ENCODE data around the gene IL6ST.
"Not testable (repeated sequence)": the region's sequence is repeated elsewhere in the genome, so short reads cannot be mapped to it uniquely, and the experiment has no call there.

The IL6ST gene

DNA sequence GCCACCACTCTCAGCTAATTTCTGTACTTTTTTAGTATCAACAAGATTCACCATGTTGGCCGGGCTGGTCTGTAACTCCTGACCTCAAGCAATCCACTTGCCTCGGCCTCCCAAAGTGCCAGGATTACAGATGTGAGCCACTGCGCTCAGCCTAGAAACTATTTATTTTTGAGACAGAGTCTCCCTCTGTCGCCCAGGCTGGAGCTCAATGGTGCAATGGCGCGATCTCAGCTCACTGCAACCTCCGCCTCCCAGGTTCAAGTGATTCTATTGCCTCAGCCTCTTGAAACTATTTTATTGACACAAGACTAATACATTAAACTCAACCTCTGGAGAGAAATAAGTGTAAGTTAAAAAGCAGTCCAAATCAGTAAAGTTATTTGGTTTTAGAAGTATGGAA, 34.0 kb downstream of the IL6ST start:
- DNase-seq, result no peak

GRCh38 chr5:55959208-55959607, 35.6 kb downstream of the IL6ST start:
- peak; percentile 4 for DNase-seq

GRCh38 chr5:55941154-55941553, 53.6 kb downstream of the IL6ST start:
- DNase-seq, result not testable (repeated sequence)

DNA sequence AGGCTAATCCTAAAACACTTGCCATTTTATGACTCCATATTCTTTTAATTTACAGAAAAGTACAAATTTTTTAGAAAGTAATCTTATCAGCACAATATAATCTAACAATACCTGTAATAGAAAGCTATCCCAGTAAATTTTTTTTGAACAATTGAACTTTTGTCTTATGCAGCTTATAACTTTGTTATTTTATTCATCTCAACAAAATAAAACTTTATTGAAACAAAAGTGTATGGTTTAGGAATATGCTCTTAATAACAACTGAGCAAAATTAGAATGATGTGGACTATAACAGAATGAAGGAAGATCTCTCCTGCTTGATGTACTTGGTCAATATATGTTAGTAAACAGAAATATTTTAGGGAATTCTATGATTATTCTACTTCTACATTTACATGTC, 57.2 kb downstream of the IL6ST start:
- DNase-seq, result not testable (repeated sequence)

DNA sequence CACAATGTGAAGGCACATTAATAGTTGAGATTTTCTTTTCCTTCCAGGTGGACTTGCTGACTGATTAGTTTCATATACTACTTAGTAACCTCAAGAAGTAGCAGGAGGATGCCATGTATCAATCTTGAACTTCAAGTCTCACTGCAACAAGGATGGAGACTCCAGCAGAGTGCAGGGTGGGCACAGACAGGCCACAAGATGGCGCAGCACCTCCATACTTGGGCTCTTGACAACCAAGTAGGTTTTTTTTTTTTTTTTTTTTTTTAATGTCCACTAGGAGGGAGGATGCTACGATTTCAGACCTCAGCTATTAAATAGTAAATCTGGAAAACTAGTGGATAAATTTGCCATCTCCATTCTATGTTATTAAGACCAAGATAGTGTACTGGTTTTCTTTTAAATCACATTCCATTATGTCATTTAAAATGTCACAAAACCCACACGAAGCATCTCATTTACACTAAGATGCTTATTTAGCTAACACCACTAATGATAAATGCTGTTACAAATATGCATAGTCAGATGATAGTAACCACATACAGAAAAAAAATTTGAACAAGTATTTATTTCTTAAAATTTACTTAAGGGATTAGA, 58.6 kb downstream of the IL6ST start:
- peak; percentile 56 for DNase-seq

DNA sequence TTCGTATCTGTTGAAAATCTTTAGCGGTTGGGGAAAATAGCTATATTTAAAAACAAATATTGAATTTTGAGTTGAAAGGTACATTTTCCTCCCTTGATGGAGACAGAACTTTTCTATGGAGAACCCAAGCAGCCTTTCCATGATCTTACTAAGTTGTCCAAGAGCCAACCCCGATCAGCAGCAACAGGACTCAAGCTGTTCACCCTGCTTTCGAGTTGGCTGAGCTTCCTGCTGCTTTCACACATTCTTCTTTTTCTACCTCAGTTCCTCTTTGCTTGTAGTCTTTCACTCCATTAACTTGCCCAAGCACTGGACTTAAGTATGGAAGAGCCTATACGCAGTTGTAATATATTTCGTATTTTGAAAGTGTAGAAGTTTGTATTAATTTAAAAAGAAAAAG, 59.4 kb downstream of the IL6ST start:
- DNase-seq, result no peak

GRCh38 chr5:55934720-55935119, 60.0 kb downstream of the IL6ST start:
- DNase-seq, result no peak

- no peak for DNase-seq
Measured at GRCh38 chr5:55934115-55934613, 60.6 kb downstream of the IL6ST start.

- no peak for DNase-seq
Measured at GRCh38 chr5:55933377-55934114, 61.2 kb downstream of the IL6ST start.

DNA sequence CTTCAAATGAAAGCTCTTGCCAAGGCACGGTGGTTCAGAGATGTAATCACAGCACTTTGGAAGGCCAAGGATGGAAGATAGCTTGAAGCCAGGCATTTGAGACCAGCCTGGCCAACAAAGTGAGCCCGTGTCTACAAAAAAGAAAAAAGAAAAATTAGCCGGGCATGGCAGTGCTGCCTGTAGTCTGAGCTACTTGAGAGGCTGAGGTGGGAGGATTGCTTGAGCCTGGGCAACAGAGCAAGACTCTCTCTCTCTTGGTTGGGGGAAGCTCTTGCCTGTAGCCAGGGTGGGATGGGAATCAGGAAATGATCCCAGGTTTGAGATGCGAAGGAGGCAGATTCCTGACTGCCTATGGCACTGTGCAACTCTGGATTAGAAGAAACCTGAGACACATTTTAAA, 62.1 kb downstream of the IL6ST start:
- DNase-seq, result no peak

DNA sequence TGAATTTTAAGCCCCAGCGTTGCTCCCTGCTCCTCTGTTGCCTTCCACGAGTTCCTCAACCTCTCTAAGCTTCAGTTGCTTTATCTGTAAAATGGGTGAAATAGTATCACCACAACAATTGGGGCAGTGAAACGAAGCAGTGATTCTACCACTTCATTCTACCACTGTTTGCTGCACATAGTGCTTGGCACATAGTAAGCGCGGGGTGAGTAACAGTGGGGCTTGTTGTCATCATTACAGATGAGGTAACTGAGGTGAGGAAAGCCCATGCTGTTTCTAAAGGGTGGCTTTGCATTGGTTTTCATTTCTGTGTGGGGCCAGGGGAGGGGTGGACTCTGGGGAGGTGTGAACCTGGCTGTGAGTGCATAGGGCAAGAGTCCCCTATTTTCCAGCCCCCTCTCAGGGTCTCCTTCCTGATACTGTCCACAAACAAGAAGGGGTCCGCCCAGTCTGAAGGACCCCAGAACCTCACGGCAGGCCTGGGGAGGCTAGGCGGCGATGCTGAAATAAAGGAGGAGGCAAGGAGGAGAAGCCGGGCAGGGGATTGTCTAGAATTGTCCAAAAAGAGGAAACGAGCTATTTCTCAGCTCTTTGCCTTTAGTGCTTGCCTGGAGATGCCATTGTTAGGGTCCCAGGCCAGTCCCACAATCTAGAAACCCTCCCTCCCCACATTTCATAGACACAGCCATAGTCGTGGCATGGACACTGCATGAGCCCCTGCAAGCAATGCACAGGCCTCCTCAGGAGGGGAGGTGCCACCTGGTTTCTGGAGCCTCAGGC, 65.6 kb downstream of the IL6ST start:
- DNase-seq, result no peak

DNA sequence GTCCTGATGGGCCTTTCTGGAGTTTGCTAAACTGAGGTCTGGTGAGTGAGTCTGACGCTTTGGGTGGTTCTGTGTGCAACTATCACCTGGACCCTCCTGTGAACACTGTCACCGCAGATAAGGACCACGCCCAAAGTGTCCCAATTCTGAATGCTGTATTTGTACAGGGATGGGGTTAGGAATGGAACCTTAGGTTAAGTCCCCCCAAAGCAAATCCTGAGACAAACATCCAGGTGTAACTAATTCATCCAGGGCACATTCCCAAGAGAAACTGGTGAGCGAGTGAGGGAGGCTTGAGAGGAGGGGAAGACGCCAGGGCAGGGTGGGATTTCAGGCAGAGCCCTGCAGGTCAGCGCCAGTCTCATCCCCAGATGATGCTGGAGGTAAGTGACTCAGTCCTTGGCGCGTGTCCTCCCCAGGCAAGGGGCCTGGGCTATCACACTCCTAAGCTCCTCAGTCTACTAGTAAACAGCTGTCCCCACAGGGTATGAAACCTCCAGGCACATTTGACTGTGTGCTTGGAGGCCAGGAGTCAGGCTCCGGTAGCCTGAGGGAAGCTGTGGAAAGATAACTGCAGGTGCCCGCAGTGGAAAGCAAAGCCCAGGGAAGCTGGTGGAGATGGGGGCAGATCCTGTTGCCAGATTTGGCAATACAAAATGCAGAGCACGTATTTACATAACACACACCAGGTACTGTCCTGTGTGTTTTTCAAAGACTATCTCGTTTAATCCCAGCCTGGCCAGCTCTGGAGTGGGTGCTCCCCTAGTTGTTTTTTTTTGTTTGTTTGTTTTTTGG, 66.7 kb downstream of the IL6ST start:
- no peak for DNase-seq

GRCh38 chr5:55926476-55926875, 68.3 kb downstream of the IL6ST start:
- no peak for DNase-seq

- DNase-seq, result no peak
Measured at GRCh38 chr5:55925712-55926111, 69.1 kb downstream of the IL6ST start.

DNA sequence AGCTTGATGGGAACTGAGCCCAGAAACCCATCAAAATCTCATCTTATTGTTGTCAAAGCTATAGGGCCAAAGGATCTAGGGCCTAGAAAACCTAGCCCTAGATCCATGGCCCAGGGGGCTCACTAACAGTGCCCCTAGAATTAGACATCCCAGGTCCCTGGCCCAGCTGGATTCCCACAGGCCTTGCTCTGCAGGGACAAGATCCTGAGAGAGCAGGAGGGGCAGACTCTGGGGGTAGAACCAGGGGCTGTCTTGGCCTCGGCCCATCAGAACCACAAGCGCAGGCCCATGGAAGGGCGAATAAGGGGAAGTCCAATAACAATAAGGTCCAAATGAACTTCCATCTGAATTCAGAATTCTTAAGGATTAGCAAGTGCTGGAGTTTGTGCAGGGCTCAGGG, 69.6 kb downstream of the IL6ST start:
- no peak for DNase-seq

- no peak for DNase-seq
Measured at GRCh38 chr5:55924744-55925143, 70.0 kb downstream of the IL6ST start.

GRCh38 chr5:55923865-55924500, 70.8 kb downstream of the IL6ST start:
- no peak for DNase-seq

DNA sequence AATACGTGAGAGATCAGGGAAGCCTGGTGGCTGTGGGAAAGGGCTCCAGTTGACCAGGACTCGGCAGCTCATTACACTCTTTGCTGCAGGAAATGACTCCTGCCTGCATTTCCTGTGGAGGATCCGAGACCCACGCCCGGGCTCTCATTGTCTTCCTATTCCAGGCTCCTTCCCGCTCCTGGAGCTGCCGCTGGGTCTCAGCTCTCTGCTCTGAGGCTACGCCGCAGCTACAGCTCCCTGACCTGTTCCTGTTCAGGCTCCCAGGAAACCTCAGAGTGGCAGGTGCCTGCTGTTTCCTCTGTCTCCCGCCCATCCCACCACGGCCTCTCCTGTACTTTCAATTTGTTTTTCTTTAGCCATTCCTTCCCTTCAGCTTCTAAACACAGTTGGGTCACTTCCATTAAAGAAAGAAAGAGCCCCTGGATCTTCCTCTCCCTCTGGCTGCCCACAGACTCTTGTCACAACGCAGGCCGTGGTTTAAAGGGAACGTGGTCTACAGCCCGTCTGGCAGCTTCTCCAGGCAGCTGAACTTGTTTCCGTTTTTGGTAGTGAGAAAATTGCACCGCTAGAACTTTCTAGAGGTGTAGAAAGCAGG, 71.5 kb downstream of the IL6ST start:
- DNase-seq, result peak; percentile 8

DNA sequence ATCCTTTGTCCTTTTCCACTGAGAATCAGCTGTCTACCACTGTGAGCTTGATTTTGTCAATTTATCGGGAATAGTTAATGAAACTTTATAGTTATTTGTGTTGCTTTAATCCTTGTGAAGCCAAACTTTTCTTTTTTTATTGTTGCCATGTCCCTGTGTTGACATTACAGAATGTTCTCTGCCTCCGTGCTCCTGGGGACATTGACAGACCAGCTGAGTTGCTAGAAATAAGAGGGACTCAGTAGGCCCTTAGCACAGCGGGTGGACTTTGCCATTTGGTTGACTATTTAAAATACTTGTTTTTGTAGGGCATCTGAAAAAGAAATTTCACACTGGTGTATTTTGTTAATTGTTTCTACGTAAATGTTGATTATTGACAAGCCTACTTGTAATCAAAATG, 73.1 kb downstream of the IL6ST start:
- DNase-seq, result no peak

- no peak for DNase-seq
Measured at GRCh38 chr5:55920784-55921183, 74.0 kb downstream of the IL6ST start.

- DNase-seq, result no peak
Measured at GRCh38 chr5:55919625-55920024, 75.1 kb downstream of the IL6ST start.

Data from central memory CD4-positive, alpha-beta T cell (primary cell).